Activated T-cell treated with anti-CD3 and anti-CD28 coated beads, Interleukin-2, amount 50 U/mL, for 48 hours (primary cell): ENCODE data around the gene SMYD3.

ENCODE experiments used
- DNase-seq, 2 experiments: peaks; one replicate each; pipeline ENCODE4 v3.0.0-alpha.2; 2020

Gene SMYD3

DNA sequence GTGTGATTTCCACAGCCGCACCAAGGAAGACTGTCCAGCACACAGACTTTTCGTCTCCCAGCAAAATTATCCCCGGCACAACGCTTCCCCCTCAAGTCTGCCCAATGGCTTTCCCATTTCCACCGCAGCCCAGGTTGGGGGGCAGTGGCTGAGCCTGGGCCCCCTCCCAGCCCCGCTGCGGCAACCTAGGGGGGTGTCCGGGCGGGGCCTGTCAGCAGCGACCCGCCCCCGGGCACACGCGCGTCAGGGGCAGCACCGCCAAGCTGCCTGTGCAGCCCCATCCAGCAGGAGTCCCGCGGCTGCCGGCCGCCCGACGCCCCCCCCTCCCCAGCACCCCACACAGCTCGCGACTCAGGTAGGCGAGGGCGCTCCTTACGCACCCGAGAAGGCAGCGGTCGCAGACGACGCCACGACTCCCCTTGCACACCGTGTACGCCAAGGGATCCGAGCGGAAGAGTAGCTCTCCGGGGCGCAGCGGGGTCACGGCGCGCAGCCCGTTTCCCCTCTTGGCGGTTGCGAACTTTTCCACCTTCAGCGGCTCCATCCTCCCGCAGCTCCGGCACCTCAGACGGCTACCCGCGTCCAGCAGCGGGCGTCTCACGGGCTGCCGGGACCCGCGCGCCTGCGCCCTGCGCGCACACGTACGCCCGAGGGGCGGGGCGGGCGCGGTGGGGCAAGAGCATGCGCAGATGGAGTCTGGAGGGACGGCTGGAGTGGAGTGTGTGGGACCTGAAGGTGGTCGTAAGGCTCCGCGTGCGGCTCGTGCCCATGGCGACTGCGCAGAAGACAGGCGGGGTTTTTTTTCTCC, at the start of gene SMYD3:
TSS of gene SMYD3 (minus strand) at position 606 of the 808 bp plus-strand sequence.
- peak; percentile 78 to 81 for DNase-seq

DNA sequence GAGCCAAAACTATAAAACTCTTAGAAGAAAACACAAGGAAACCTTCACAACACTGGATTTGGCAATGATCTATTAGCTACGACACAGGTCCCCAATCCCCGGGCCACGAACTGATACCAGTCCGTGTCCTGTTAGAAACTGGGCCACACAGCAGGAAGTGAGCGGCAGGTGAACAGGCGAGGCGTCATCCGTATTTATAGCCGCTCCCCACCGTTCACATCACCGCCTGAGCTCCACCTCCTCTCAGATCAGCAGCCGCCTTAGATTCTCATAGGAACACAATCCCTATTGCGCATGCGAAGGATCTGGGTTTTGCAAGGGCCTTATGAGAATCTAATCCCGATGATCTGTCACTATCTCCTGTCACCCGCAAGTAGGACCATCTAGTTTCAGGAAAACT, 47.1 kb upstream of the SMYD3 start:
- no peak for DNase-seq

DNA sequence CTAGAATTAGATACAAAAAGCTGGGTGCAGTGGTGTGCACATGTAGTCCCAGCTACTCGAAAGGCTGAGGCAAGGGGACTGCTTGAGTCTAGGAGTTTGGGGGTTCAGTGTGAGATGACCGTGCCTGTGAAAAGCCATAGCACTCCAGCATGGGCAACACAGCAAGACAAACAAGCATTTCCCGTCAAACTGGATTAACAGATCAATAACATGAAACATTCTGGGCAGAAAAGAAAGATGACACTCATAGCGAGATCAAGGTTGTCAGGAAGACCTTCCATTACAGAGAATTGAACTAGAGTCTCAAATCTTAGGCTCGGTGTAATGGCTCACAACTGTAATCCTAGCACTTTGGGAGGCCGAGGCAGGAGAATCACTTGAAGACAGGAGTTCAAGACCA, 45.0 kb upstream of the SMYD3 start:
- no peak for DNase-seq

GRCh38 chr1:246550402-246550801, 43.3 kb upstream of the SMYD3 start:
- no peak for DNase-seq

DNA sequence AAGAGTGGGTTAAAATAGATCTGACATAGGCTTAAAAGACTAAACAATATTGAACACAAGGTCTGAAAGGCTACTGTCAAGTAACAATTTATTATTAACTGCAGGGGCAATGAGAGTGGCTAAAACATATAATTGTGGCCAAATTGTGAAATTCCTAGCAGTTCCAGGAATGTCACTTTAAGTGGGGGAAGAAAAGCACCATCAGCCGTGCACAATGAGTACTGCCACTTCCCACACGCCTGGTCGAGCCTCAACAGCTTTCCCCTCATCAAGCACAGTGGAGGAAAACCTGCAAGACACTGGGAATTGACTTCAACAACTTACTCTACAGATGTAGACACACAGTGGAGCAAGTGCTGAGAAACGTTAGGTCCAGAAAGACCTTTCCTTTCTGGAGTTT, 42.6 kb upstream of the SMYD3 start:
- DNase-seq: no peak

DNA sequence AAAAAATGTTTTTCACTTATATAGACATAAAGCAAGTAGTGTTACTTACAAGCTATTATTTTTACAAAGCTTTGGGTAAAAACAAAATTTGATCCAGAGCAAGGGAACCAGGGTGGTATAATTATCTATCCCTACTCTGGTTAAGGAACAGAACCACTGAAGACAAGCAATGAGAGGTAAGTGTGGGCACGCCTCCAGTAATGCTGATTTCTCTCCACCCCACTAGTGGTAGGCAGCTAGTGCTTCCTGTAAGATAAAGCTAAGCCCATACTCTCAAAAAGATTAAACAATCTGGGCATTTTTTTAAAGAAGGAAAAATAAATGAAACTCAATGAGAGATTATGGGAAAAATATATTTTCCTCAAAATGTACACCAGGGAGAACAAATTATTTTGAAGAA, 36.9 kb upstream of the SMYD3 start:
- DNase-seq: no peak

GRCh38 chr1:246540738-246541491, 33.8 kb upstream of the SMYD3 start:
- no peak for DNase-seq

- no peak for DNase-seq
Observed at GRCh38 chr1:246537887-246538286, 30.8 kb upstream of the SMYD3 start.

DNA sequence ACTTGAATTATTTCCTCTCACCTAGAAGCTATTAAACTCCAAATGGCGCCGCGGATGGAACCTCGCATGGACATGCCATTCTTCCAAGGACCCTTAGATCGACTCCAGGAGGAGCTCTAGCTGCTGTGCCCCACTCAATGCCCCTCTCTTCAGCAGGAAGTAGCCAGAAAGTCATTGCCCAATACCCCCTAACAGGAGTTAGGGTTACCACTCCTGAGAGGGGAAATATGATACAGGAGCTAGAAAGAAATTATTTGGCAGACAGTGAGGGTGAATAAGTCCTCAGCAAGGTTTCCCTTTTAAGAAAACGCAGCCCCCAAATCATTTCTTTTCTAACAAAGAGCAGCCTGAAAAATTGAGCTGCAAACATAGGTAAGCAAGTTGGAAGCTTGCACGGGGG, 30.4 kb upstream of the SMYD3 start:
- no peak for DNase-seq

- no peak for DNase-seq
Observed at GRCh38 chr1:246534114-246534513, 27.0 kb upstream of the SMYD3 start.

GRCh38 chr1:246533371-246533905, 26.4 kb upstream of the SMYD3 start:
- no peak for DNase-seq

DNA sequence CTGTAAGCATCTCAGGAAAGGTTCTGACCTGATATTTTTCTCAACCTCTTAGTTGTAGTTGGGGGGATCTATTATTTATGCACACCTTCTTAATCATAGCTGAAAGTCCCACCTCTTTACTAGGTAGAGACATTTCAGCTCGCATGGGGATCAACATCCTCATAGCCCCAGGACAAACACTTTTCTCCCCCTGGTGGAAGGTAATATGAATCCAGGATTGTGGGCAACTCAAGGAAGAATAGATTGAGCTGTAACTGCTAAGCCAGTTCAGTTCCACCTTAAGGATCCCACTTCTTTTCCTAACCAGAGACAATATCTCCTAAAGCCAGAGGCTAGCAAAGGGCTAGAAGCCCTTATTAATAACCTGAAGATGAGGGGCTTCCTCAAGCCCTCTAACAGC, 25.4 kb upstream of the SMYD3 start:
- DNase-seq: no peak

GRCh38 chr1:246530482-246530881, 23.4 kb upstream of the SMYD3 start:
- no peak for DNase-seq

GRCh38 chr1:246528933-246529731, 22.1 kb upstream of the SMYD3 start:
- DNase-seq: no peak

GRCh38 chr1:246527402-246528088, 20.5 kb upstream of the SMYD3 start:
- DNase-seq: no peak

DNA sequence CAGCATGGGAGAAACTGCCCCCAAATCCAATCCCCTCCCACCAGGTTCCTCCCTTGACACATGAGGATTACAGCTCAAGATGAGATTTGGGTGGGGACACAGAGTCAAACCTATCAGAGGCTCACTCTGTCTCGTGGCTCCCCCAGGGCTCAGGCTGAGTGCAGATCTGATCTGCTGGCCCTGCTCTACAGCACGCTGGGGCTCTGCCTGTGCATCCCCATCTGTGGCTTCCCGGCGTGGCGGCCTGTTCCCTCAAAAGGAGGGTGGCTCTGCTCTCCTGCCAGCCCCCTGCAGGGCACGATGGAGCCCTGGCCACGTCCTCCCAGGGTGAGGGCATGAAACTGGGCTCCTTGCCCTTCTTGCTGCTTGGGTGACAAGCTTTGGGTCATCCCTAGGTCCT, 19.8 kb upstream of the SMYD3 start:
- DNase-seq: no peak

GRCh38 chr1:246526380-246526779, 19.3 kb upstream of the SMYD3 start:
- DNase-seq: no peak

GRCh38 chr1:246519514-246519913, 12.4 kb upstream of the SMYD3 start:
- DNase-seq: no peak

GRCh38 chr1:246518456-246519205, 11.6 kb upstream of the SMYD3 start:
- no peak for DNase-seq

DNA sequence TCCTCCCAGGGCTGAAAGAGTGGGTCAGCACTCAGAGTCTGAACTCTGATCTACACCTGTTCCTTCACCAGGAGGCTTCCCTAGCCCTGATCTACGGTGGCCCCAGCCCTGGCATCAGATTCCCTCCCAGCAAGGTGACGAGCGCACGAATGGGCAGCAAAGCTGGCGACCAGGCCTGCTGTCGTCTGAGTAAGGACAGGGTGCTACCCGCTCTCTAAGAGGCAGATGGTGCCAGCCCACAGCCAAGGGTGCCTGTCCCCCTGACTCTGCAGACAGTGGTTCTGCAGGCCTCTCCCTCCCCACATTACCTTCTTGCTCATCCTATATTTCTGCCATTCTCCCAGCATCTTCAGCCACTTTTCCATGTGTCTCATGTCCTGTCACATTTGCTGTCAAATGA, 10.3 kb upstream of the SMYD3 start:
- no peak for DNase-seq

DNA sequence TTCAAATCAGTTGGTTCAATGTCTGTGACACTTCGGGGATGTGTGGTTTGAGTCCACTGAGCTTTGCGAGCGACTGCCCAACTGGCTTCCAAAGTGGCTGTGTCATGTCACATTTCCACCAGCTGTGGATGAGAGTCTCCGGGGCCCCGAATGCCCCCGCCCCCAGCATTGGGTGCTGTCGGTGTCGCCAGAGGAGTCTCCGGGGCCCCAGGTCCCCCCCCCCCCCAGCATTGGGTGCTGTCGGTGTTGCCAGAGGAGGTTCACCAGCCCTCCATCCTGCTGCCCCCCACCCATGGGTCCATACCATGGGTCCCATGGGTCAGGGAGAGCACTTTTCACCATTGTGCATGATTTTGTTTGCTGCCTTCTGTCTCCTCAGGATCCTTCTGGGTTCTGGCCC, 9.0 kb upstream of the SMYD3 start:
- DNase-seq: no peak
